ENCODE results near the gene PBRM1. TPM values are rescaled to one million over a fixed set of nuclear protein-coding genes. Genes with fewer than 3 reads are reported as not detected.

The PBRM1 gene
- total RNA-seq, 1 experiment from 2014 or later = 40.0 TPM

GRCh38 chr3:52731590-52731989 is 45.9 kb upstream of the PBRM1 start (continued):
- TF ChIP-seq REST (IDR thresholded peaks at IDR 0.05; ENCODE audit: low read depth) = no peak
- no peak for TF ChIP-seq CBX3 (IDR thresholded peaks at IDR 0.05; ENCODE audit: low read depth)
- no peak for TF ChIP-seq SP1 (IDR thresholded peaks at IDR 0.05; ENCODE audit: low read depth)
- TF ChIP-seq JUND (IDR thresholded peaks at IDR 0.05) = no peak
- TF ChIP-seq ZFX (IDR thresholded peaks at IDR 0.05) = no peak

GRCh38 chr3:52730681-52731080 is 45.0 kb upstream of the PBRM1 start:
- H3K79me2 ChIP-seq (ENCODE audit: insufficient read depth, low read length) = no peaks in the 10 kb centered on the region
- H3K27ac ChIP-seq (ENCODE audit: low read depth, low read length) = no peak overlapping the region
- peaks cover 14 to 34% of the 10 kb centered on the region in 2 experiments for H3K36me3 ChIP-seq (ENCODE audit: control insufficient read depth in 1 of 2, insufficient read depth in 2 of 2, low read length in 2 of 2)
- no peak overlapping the region for H2AFZ ChIP-seq (ENCODE audit: low read depth, low read length, poor library complexity, severe bottlenecking)
- no peak overlapping the region for H3K4me2 ChIP-seq (ENCODE audit: low read length)
- no peaks in the 10 kb centered on the region for H3K27me3 ChIP-seq (ENCODE audit: insufficient read depth, low read length)
- no peak for DNase-seq (ENCODE audit: low read depth, low spot score)
- H3K4me1 ChIP-seq (ENCODE audit: control insufficient read depth in 1 of 2, insufficient read depth in 2 of 2, low read length in 2 of 2) = peaks cover 0 to 9% of the 10 kb centered on the region in 2 experiments; a peak in 1 of 4 replicates
- no peaks in the 10 kb centered on the region for H4K20me1 ChIP-seq (ENCODE audit: insufficient read depth)
- no peaks in the 10 kb centered on the region for H3K9me2 ChIP-seq (ENCODE audit: insufficient read depth)
- H3K9ac ChIP-seq (ENCODE audit: low read length) = no peak overlapping the region
- RAD21 ChIA-PET (ENCODE audit: low non-redundant PET in 1 of 2, low total read pairs in 2 of 2, uncharacterized antibody in 2 of 2, unreplicated experiment in 2 of 2) = interaction anchor here in 1 of 2 experiments (0.6 kb wide), 1 partner anchor 27 kb away, joined by 3 read pairs; no protein-coding TSS in a partner anchor
- H3K4me3 ChIP-seq (replicated peaks in 1 of 2; ENCODE audit: low read depth in 1 of 2, low read length in 2 of 2) = no peak overlapping the region
- POLR2A ChIA-PET = no interaction called here
- ATAC-seq = no peak
- no TSS peak for BruUV-seq (replicated peaks)
- CTCF ChIA-PET = no interaction called here
- intact Hi-C loops (cut with micrococcal nuclease) = no loop called here
- no peaks in the 10 kb centered on the region for H3K9me3 ChIP-seq (ENCODE audit: control insufficient read depth in 1 of 2, insufficient read depth in 1 of 2, low read depth in 1 of 2, low read length in 2 of 2)
- no peak for TF ChIP-seq EZH2 (IDR thresholded peaks at IDR 0.05)
- no peak for TF ChIP-seq MAX (IDR thresholded peaks at IDR 0.05)
- no peak for TF ChIP-seq SIN3A (IDR thresholded peaks at IDR 0.05; ENCODE audit: low read depth)
- no peak for TF ChIP-seq REST (IDR thresholded peaks at IDR 0.05; ENCODE audit: low read depth)
- TF ChIP-seq TCF7L2 (IDR thresholded peaks at IDR 0.05; ENCODE audit: borderline replicate concordance, extremely low read depth, insufficient read depth, insufficient read length) = no peak
- no peak for TF ChIP-seq EZH2phosphoT487 (IDR thresholded peaks at IDR 0.05; ENCODE audit: borderline replicate concordance)
- TF ChIP-seq POLR2A (IDR thresholded peaks at IDR 0.05; ENCODE audit: borderline replicate concordance, extremely low read depth, insufficient read depth, insufficient read length) = no peak
- no peak for TF ChIP-seq SRF (IDR thresholded peaks at IDR 0.05; ENCODE audit: low read depth)
- TF ChIP-seq CBX3 (IDR thresholded peaks at IDR 0.05; ENCODE audit: low read depth) = no peak
- TF ChIP-seq EGR1 (IDR thresholded peaks at IDR 0.05; ENCODE audit: low read depth) = no peak
- no peak for TF ChIP-seq CEBPB (IDR thresholded peaks at IDR 0.05; ENCODE audit: low read depth)
- TF ChIP-seq FOSL1 (IDR thresholded peaks at IDR 0.05; ENCODE audit: low read depth) = no peak
- TF ChIP-seq CTCF (IDR thresholded peaks at IDR 0.05 in 2 of 3, conservative IDR thresholded peaks at IDR 0.05 in 1 of 3; ENCODE audit: borderline replicate concordance in 1 of 3, insufficient read depth in 1 of 3, low read depth in 2 of 3, low read length in 2 of 3) = no peak
- TF ChIP-seq POLR2AphosphoS5 (IDR thresholded peaks at IDR 0.05; ENCODE audit: low read depth, low read length) = no peak

All from HCT116 (cell line).